Measurements from ENCODE around the gene GFRA1.

GRCh38 chr10:116143673-116144222 lies 129.3 kb downstream of the GFRA1 start:
- no peak for TF ChIP-seq GATA2 (IDR thresholded peaks at IDR 0.05; ENCODE audit: low read depth, low read length)
- TF ChIP-seq GATA3 (IDR thresholded peaks at IDR 0.05; ENCODE audit: low read depth, low read length), result no peak
